Glomerular visceral epithelial cell (primary cell): ENCODE data around the gene ABCA8.
"Not testable (repeated sequence)": the region's sequence is repeated elsewhere in the genome, so short reads cannot be mapped to it uniquely, and the experiment has no call there.

Source experiments
- DNase-seq: peaks from one replicate; pipeline ENCODE4 v3.0.0-alpha.2; 2016; ENCODE audit errors: extremely low spot score

ABCA8 gene

DNA sequence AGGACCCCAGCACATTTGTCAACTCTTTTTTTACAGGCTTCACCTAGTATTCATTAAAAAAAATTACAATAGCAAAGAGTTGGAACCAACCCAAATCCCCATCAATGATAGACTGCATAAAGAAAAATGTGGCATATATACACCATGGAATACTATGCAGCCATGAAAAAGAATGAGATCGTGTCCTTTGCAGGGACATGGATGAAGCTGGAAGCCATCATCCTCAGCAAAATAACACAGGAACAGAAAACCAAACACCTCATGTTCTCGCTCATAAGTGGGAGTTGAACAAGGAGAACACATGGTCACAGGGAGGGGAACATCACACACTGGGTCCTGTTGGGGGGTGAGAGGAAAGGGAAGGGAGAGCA, 11.4 kb downstream of the ABCA8 start:
- DNase-seq = not testable (repeated sequence)

DNA sequence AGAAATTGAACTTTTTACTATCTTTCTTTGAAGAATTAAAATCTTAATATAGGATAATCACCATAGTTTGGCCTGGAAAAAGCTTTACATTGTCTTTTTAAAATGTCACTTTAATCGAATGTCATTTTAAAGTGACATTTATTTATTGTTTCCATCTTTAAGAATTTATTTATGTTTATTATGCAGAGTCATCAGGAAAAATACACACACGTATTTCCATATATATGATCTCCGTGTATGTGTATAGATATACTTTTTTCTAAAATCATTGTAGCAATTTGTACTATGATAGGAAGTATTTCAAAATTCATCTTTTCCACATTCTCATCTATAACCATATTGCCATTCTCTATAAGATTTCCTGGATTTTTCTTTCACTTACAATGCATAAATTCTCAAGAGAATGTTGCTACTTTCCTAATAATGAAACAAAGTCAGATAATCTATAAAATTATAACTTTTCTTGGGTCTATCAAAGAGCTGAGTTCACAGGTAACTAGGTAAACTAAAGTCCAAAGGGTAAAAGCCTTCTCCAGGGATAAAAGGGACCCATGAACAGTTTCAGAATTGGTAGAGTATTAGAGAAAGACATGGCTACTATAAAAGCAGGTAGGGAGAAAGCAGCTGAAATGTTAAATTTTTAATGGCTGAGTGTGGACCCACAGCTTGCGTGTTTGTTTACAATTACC, 11.9 kb downstream of the ABCA8 start:
- DNase-seq = no peak

- no peak for DNase-seq
Measured at GRCh38 chr17:68942389-68942788, 12.8 kb downstream of the ABCA8 start.

DNA sequence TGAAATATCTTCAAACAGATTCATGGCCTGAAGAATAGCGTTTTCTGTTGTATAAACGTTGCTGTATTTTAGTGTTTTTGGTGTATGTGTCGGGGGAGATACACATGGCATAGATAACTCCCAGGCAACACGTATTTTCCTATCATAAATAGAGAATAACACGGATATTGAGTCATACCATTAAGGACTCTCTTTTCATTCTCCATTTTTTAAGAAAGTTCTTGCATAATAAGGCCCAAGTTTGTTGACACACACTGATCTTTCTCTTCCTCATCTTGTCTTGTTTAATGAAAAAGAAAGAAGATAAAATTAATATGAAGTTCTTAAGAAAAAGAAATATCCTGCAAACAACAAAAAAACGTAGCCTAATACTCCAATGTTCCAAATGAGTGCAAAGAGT, 13.4 kb downstream of the ABCA8 start:
- no peak for DNase-seq

GRCh38 chr17:68939195-68939594, 16.0 kb downstream of the ABCA8 start:
- no peak for DNase-seq

- no peak for DNase-seq
Measured at GRCh38 chr17:68937890-68938514, 17.2 kb downstream of the ABCA8 start.

- DNase-seq = no peak
Measured at GRCh38 chr17:68927516-68927915, 27.7 kb downstream of the ABCA8 start.

DNA sequence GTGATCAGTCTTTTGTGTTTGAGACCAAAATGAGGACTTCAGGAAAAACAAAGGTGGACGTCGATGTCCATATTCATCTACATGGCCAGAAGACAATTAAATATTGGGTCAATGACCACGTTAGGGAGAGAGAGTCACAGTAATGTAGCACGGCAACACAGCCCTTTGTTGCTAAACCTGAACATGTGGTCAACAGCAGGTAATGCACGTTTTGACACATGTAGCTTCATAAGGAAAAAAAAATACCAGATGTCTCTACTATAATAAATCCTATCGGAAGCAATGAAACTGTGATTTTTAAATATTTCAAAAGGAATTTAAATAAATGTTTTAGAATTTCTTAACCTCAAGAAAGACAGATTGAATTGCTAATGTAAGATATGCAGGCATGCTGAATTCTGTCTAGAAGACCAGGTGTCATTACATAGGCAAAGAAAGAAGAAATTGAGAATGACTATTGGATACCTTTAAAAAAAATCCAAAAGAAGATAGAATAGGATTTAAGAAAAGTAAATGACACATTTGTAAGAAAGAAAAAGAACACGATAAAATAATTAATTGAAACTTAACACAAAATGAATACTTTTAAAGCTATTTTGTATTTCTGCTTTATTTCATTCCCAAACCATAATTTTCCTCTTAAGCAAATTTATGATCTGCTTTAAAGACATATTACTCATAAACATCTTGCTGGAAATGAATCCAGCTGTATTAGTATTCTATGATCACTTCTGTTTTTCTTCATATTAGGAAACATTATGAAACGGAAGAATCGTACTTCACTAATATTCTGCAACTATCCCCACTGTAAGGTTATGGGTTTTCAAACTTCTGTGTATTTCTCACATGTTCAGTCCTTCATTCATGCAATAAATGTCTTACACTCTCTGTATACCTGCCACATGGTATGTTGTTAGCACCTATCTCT, 30.1 kb downstream of the ABCA8 start:
- no peak for DNase-seq

- no peak for DNase-seq
Measured at GRCh38 chr17:68910789-68911431, 44.3 kb downstream of the ABCA8 start.

GRCh38 chr17:68910251-68910705, 44.9 kb downstream of the ABCA8 start:
- no peak for DNase-seq

DNA sequence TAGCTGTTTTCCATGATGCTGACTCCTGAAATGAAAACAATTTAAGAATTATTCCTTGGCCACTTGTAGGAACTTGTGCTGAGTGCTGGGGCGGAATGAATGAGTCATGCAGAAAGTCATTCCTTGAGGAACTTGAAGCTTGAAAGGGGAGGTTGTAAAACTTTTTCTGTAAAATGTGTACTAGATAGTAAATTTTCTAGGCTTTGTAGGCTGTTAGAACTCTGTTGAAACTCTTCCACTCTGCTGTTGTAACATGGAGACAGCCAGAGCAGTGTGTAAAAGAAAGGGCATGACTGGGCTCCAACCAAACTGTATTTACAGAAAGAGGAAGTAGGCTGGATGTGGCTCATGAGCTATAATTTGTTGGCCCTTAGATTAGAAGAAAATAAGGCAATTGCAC, 46.1 kb downstream of the ABCA8 start:
- peak; percentile 33 for DNase-seq

GRCh38 chr17:68908045-68908444, 47.1 kb downstream of the ABCA8 start:
- DNase-seq = no peak

GRCh38 chr17:68906638-68907037, 48.6 kb downstream of the ABCA8 start:
- no peak for DNase-seq

DNA sequence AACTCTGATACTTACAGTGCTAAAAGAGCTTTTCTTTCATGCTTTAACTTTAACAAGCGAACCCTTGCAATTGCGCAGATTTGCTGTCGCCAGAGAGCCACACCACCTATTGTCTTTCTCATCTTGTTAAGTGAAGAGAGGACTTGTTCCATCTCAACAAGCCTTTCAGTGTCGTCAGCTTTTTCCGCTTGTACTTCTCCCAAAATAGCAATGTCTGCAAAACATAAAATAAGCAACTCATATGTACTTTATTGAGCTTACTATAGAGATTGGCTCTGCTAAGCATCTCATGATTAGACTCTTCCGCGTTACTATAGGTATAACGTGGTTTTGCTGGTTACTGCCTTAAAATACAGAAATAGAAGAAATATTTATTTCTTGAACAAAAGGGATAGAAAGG, 51.9 kb downstream of the ABCA8 start:
- no peak for DNase-seq

DNA sequence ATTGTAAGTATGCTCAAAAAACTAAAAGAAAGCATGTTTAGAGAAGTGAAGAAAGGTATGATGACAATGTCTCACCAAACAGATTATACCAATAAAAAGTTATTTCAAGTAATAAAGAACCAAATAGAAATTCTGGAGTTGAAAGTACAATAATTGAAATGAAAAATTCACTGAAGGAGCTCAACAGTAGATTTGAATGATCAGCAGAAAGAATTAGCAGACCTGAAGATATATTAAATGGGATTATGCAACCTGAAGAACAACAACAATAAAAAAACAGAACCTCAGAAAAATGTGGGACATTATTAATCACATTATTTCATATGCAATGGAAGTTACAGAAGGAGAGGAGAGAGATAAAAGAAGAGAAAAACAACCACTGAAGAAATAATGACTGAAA, 57.6 kb downstream of the ABCA8 start:
- DNase-seq = no peak

DNA sequence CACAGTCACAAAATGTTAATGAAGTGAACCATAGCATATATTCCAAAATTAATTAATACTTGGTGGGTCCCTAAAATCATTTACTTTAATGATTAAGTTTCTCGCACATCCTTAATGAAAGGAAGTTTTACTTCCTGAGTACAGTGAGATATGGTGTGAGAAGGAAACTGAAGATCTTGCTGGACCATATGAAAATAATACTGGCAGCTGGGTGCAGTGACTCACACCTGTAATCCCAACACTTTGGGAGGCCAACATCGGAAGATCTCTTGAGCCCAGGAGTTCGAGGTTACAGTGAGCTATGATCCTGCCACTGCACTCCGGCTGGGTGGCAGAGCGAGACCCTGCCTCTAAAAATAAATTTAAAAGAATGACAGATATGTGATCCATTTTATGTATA, 62.5 kb downstream of the ABCA8 start:
- no peak for DNase-seq

- DNase-seq = no peak
Measured at GRCh38 chr17:68892193-68892592, 63.0 kb downstream of the ABCA8 start.

DNA sequence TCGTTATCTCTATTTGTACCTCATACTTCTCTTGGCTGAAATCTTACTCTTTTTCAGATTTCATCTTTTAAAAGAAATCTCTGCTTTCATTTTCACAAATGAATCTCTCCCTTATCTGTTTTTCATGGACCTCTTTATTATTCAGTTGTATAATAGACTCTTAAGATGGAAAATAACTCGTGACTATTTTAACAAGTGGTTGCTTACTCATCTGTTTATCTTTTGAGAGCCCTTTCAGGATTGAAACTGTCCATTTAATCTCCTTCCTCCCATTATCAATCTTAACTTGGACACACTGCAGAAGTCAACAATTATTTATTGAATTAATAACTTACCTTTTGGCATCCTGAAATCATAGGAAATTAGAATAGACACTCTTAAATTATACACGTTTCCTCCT, 68.8 kb downstream of the ABCA8 start:
- DNase-seq = no peak

DNA sequence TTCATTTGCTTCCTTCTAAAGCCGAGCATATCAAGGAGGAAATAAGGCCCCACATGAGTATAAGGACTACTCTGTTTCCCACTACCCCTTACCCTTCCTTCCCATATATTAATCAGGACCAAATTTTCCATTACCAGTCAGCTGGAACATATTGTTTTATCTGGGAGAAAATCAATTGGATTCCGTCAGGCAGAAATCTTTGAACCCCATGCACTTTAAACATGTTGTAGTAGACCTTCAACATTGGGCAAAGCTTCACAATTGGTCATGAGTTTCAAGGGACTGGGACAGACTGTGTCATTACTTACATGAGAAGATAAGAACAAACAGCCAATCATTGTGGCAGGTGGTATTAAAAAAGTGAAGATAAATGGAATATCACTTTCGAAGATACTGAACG, 70.3 kb downstream of the ABCA8 start:
- DNase-seq = no peak

DNA sequence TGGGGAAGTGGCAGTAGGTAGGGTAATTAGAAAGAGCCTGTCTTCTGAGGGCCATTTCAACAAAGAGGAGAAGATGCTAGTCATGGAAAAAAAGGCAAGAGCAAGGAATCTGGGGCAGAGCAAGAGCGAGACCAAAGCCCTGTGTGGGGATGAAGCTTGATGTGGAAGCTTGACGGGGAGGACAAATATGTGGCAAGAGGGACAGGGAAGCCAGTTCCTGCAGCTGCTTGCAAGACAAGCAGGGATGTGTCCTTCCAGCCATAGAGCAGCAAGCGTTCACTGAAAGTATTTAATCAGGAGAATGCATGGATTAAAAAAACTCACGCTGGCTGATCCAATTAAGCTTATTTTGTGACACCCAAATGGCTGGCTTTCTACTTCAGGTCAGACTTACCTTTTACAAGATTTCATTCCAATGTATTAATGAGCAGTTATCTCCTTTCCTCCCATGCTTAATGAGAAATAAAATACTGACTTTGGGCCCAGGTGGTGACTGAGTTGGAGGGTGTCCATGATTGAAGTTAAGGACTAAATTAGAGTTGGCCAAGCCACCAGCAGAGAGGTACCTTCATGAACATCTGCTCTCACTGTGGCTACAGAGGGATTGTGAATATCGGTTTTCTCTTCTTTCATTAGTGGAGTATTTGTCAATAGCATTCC, 76.8 kb downstream of the ABCA8 start:
- DNase-seq = no peak

DNA sequence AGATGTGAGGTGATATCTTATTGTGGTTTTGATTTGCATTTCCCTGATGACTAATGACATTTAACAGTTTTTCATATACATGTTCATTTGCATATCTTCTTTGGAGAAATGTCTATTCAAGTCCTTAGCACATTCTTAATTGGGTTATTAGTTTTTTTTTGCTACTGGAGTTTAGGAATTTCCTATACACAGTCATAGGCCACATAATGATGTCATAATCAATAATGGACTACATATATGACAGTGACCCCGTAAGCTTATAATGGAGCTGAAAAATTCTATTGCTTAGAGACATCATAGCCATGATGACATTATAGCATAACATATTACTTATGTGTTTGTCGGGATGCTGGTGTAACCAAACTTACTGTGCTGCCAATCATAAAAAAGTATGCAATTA, 83.7 kb downstream of the ABCA8 start:
- DNase-seq = no peak

DNA sequence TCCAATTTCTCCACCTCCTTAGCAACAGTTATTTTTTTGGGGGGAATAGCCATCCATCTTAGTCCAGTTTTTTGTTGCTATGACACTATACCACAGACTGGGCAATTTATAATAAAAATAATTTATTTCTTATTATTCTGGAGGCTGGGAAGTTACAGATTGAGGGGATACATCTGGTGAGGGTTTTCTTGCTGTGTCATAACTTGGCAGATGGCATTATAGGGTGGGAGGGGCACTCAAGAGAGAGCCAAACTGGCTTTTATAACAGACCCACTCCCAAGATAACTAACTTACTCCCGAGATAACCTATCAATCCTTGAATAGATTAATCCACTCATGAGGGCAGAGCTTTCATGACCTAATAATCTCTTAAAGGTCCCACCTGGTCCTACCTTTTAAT, 84.2 kb downstream of the ABCA8 start:
- no peak for DNase-seq
